ENCODE measurements around the gene CTR9.

Gene CTR9

GRCh38 chr11:10777806-10778205 is 26.8 kb downstream of the CTR9 start:
- no peak for DNase-seq
- no peaks in the 10 kb centered on the region for H3F3A ChIP-seq (ENCODE audit: insufficient read depth, low read length)
- H3K27ac ChIP-seq (ENCODE audit: low read length), result no peak overlapping the region
- H3K4me2 ChIP-seq (ENCODE audit: low read depth, low read length), result no peak overlapping the region
- no peaks in the 10 kb centered on the region for H3K9me3 ChIP-seq (replicated peaks; ENCODE audit: insufficient read depth, low read length)
- H4K20me1 ChIP-seq (ENCODE audit: insufficient read depth, low read length), result no peaks in the 10 kb centered on the region
- H2AFZ ChIP-seq (ENCODE audit: low read length), result no peak overlapping the region
- no peak overlapping the region for H3K9ac ChIP-seq (ENCODE audit: low read length)
- H3K4me1 ChIP-seq (ENCODE audit: low read length), result no peaks in the 10 kb centered on the region
- no peaks in the 10 kb centered on the region for H3K27me3 ChIP-seq (replicated peaks; ENCODE audit: insufficient read depth, low read length)
- peaks cover 3% of the 10 kb centered on the region; the same call in 1 of the 2 replicates for H3K36me3 ChIP-seq (replicated peaks; ENCODE audit: insufficient read depth, low read length)
- TF ChIP-seq, protein P1, sequence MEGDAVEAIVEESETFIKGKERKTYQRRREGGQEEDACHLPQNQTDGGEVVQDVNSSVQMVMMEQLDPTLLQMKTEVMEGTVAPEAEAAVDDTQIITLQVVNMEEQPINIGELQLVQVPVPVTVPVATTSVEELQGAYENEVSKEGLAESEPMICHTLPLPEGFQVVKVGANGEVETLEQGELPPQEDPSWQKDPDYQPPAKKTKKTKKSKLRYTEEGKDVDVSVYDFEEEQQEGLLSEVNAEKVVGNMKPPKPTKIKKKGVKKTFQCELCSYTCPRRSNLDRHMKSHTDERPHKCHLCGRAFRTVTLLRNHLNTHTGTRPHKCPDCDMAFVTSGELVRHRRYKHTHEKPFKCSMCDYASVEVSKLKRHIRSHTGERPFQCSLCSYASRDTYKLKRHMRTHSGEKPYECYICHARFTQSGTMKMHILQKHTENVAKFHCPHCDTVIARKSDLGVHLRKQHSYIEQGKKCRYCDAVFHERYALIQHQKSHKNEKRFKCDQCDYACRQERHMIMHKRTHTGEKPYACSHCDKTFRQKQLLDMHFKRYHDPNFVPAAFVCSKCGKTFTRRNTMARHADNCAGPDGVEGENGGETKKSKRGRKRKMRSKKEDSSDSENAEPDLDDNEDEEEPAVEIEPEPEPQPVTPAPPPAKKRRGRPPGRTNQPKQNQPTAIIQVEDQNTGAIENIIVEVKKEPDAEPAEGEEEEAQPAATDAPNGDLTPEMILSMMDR (IDR thresholded peaks at IDR 0.05; ENCODE audit: low read length), result no peak
- TF ChIP-seq EZH2phosphoT487 (IDR thresholded peaks at IDR 0.05; ENCODE audit: low read length) (no peak), EZH2 (optimal IDR thresholded peaks at IDR 0.05; ENCODE audit: low read depth, low read length) (no peak)
- no peaks in the 10 kb centered on the region for H3K9me2 ChIP-seq (replicated peaks; ENCODE audit: insufficient read depth, low read length)
- H3K4me3 ChIP-seq (ENCODE audit: low read length), result no peak overlapping the region
- no peaks in the 10 kb centered on the region for H3K79me2 ChIP-seq (ENCODE audit: low read length)

GRCh38 chr11:10778217-10778970 is 27.3 kb downstream of the CTR9 start:
- Histone ChIP-seq H3F3A (ENCODE audit: insufficient read depth, low read length) (no peaks in the 10 kb centered on the region), H3K79me2 (ENCODE audit: low read length) (no peaks in the 10 kb centered on the region), H3K4me3 (ENCODE audit: low read length) (no peak overlapping the region), H3K4me2 (ENCODE audit: low read depth, low read length) (no peak overlapping the region), H3K27me3 (replicated peaks; ENCODE audit: insufficient read depth, low read length) (no peaks in the 10 kb centered on the region), H2AFZ (ENCODE audit: low read length) (no peak overlapping the region), H4K20me1 (ENCODE audit: insufficient read depth, low read length) (no peaks in the 10 kb centered on the region), H3K9ac (ENCODE audit: low read length) (no peak overlapping the region), H3K9me3 (replicated peaks; ENCODE audit: insufficient read depth, low read length) (no peaks in the 10 kb centered on the region), H3K9me2 (replicated peaks; ENCODE audit: insufficient read depth, low read length) (no peaks in the 10 kb centered on the region), H3K27ac (ENCODE audit: low read length) (no peak overlapping the region), H3K4me1 (ENCODE audit: low read length) (no peaks in the 10 kb centered on the region), H3K36me3 (replicated peaks; ENCODE audit: insufficient read depth, low read length) (no peaks in the 10 kb centered on the region; the same call in 1 of the 2 replicates)
- no peak for DNase-seq
- no peak for TF ChIP-seq EZH2 (optimal IDR thresholded peaks at IDR 0.05; ENCODE audit: low read depth, low read length)
- no peak for TF ChIP-seq EZH2phosphoT487 (IDR thresholded peaks at IDR 0.05; ENCODE audit: low read length)
- TF ChIP-seq, protein P1 (IDR thresholded peaks at IDR 0.05; ENCODE audit: low read length), result no peak

DNA sequence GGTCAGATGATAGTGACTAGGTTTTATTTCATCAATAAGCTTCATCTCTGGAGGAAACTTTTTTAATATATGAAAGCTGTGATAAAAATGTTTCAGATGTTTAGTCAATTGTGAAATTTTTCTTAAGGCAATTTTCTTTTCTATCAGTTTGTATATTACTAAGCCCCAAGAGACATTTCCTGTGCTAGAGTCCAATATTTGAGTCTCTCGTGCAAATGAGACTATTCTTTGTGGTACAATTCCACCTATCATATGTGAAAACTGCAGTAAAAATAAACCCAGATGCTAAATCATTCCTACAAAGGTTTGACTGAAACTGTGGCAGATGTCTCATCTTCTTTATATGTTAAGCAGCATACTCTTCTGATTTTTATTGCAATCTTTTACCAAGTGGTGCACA is 28.0 kb downstream of the CTR9 start:
- Histone ChIP-seq H3K4me3 (ENCODE audit: low read length) (no peak overlapping the region), H3K9me3 (replicated peaks; ENCODE audit: insufficient read depth, low read length) (no peaks in the 10 kb centered on the region), H2AFZ (ENCODE audit: low read length) (no peak overlapping the region), H3F3A (ENCODE audit: insufficient read depth, low read length) (no peaks in the 10 kb centered on the region), H3K27ac (ENCODE audit: low read length) (no peak overlapping the region), H3K36me3 (replicated peaks; ENCODE audit: insufficient read depth, low read length) (no peaks in the 10 kb centered on the region; the same call in 1 of the 2 replicates), H3K4me1 (ENCODE audit: low read length) (no peaks in the 10 kb centered on the region), H3K79me2 (ENCODE audit: low read length) (no peaks in the 10 kb centered on the region), H4K20me1 (ENCODE audit: insufficient read depth, low read length) (no peaks in the 10 kb centered on the region), H3K9me2 (replicated peaks; ENCODE audit: insufficient read depth, low read length) (no peaks in the 10 kb centered on the region), H3K9ac (ENCODE audit: low read length) (no peak overlapping the region), H3K27me3 (replicated peaks; ENCODE audit: insufficient read depth, low read length) (no peaks in the 10 kb centered on the region), H3K4me2 (ENCODE audit: low read depth, low read length) (no peak overlapping the region)
- no peak for DNase-seq
- TF ChIP-seq EZH2phosphoT487 (IDR thresholded peaks at IDR 0.05; ENCODE audit: low read length) (no peak), EZH2 (optimal IDR thresholded peaks at IDR 0.05; ENCODE audit: low read depth, low read length) (no peak)
- TF ChIP-seq, protein P1 (IDR thresholded peaks at IDR 0.05; ENCODE audit: low read length), result no peak
